AG20443 (cell line): Measurements from ENCODE around the gene DCTN3.
"Not testable (repeated sequence)": the region's sequence is repeated elsewhere in the genome, so short reads cannot be mapped to it uniquely, and the experiment has no call there.

Source experiments
- DNase-seq: peaks from one replicate; pipeline ENCODE4 v3.0.0; 2012; ENCODE audit warnings: low spot score, mixed read lengths

Gene DCTN3

GRCh38 chr9:34647084-34647403 lies 26.7 kb upstream of the DCTN3 start:
- no peak for DNase-seq

- DNase-seq, result peak; percentile 92
Observed at GRCh38 chr9:34646211-34647083, 26.2 kb upstream of the DCTN3 start, which contains the start of gene GALT. Gene GALT (plus strand): TSS chr9:34646675. CDS start chr9:34646705, 30 bp downstream.

- DNase-seq, result no peak
Observed at GRCh38 chr9:34644766-34645314, 24.5 kb upstream of the DCTN3 start.

- DNase-seq, result no peak
Observed at GRCh38 chr9:34642679-34643078, 22.4 kb upstream of the DCTN3 start.

- not testable (repeated sequence) for DNase-seq
Observed at GRCh38 chr9:34639322-34639721, 19.0 kb upstream of the DCTN3 start.

GRCh38 chr9:34638138-34638445 lies 17.8 kb upstream of the DCTN3 start:
- no peak for DNase-seq

GRCh38 chr9:34637356-34638137 lies 17.3 kb upstream of the DCTN3 start, which contains the start of gene SIGMAR1:
Gene SIGMAR1 (minus strand): TSS chr9:34637787. CDS start chr9:34637697, 90 bp downstream.
- DNase-seq, result peak; percentile 96

- DNase-seq, result no peak
Observed at GRCh38 chr9:34636791-34637355, 16.6 kb upstream of the DCTN3 start.

GRCh38 chr9:34635556-34635955 lies 15.3 kb upstream of the DCTN3 start:
- no peak for DNase-seq

GRCh38 chr9:34634551-34635248 lies 14.4 kb upstream of the DCTN3 start:
- DNase-seq, result no peak

GRCh38 chr9:34633851-34634550 lies 13.7 kb upstream of the DCTN3 start:
- peak; percentile 81 for DNase-seq

- DNase-seq, result no peak
Observed at GRCh38 chr9:34633166-34633565, 12.9 kb upstream of the DCTN3 start.

- DNase-seq, result no peak
Observed at GRCh38 chr9:34630402-34631154, 10.3 kb upstream of the DCTN3 start.

GRCh38 chr9:34629491-34629808 lies 9.2 kb upstream of the DCTN3 start:
- DNase-seq, result no peak

GRCh38 chr9:34628656-34629490 lies 8.6 kb upstream of the DCTN3 start, which contains the start of gene ARID3C:
Gene ARID3C (minus strand): TSS chr9:34629066. CDS start chr9:34628014, 1,052 bp downstream.
- DNase-seq, result peak; percentile 67

- no peak for DNase-seq
Observed at GRCh38 chr9:34627716-34628655, 7.7 kb upstream of the DCTN3 start.

- DNase-seq, result no peak
Observed at GRCh38 chr9:34625186-34625486, 4.8 kb upstream of the DCTN3 start.

GRCh38 chr9:34624475-34625185 lies 4.3 kb upstream of the DCTN3 start:
- no peak for DNase-seq
